PFSK-1 (cell line): ENCODE measurements around the gene ATAD3A.

Experiments used
- POLR2AphosphoS5 ChIP-seq: IDR thresholded peaks from 2 replicates; pipeline ENCODE4 v1.6.1; 2012; ENCODE audit warnings: low read depth, mild to moderate bottlenecking, control low read depth, low read length, moderate library complexity
- TAF1 ChIP-seq: IDR thresholded peaks from 2 replicates; pipeline ENCODE4 v1.6.1; 2012; ENCODE audit warnings: low read length, control low read depth, borderline replicate concordance; ENCODE audit not compliant: insufficient read depth
- TF ChIP-seq, protein P1 (sequence below), 2 experiments: IDR thresholded peaks; 2 replicates each; pipeline versions ENCODE4 v1.6.1 to v1.8.0; 2011 to 2012; ENCODE audit warnings: low read depth in 2 of 2, low read length in 2 of 2, control low read depth in 1 of 2, inconsistent platforms in 1 of 2, mild to moderate bottlenecking in 1 of 2, moderate library complexity in 1 of 2; ENCODE audit not compliant: insufficient read depth in 1 of 2

GRCh38 chr1:1544544-1544943 lies 32.6 kb downstream of the ATAD3A start:
- no peak for TF ChIP-seq POLR2AphosphoS5
- no peak for TF ChIP-seq TAF1
- TF ChIP-seq, protein P1, sequence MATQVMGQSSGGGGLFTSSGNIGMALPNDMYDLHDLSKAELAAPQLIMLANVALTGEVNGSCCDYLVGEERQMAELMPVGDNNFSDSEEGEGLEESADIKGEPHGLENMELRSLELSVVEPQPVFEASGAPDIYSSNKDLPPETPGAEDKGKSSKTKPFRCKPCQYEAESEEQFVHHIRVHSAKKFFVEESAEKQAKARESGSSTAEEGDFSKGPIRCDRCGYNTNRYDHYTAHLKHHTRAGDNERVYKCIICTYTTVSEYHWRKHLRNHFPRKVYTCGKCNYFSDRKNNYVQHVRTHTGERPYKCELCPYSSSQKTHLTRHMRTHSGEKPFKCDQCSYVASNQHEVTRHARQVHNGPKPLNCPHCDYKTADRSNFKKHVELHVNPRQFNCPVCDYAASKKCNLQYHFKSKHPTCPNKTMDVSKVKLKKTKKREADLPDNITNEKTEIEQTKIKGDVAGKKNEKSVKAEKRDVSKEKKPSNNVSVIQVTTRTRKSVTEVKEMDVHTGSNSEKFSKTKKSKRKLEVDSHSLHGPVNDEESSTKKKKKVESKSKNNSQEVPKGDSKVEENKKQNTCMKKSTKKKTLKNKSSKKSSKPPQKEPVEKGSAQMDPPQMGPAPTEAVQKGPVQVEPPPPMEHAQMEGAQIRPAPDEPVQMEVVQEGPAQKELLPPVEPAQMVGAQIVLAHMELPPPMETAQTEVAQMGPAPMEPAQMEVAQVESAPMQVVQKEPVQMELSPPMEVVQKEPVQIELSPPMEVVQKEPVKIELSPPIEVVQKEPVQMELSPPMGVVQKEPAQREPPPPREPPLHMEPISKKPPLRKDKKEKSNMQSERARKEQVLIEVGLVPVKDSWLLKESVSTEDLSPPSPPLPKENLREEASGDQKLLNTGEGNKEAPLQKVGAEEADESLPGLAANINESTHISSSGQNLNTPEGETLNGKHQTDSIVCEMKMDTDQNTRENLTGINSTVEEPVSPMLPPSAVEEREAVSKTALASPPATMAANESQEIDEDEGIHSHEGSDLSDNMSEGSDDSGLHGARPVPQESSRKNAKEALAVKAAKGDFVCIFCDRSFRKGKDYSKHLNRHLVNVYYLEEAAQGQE (IDR thresholded peaks at IDR 0.05; ENCODE audit: insufficient read depth in 1 of 2, low read depth in 2 of 2, low read length in 2 of 2), result no peak
